ENCODE results near the gene MACROD1.

The MACROD1 gene

GRCh38 chr11:64165842-64166635 is at the start of gene MACROD1:
Gene MACROD1, minus strand, starts transcription at chr11:64166113. Its CDS starts 119 bp downstream, at chr11:64165994.
- DNase-seq, result peak in 43 of 51 donors; percentile 28 to 85 (median 64)

GRCh38 chr11:64211181-64211872 is 45.4 kb upstream of the MACROD1 start:
- no peak for DNase-seq

- DNase-seq, result no peak
These were observed 44.5 kb upstream of the MACROD1 start for GRCh38 chr11:64210301-64211020.

GRCh38 chr11:64209563-64209843 is 43.6 kb upstream of the MACROD1 start:
- no peak for DNase-seq

GRCh38 chr11:64208796-64209562 is 43.1 kb upstream of the MACROD1 start:
- peak in 4 of 51 donors; percentile 20 to 36 (median 25) for DNase-seq

- no peak for DNase-seq
These were observed 42.3 kb upstream of the MACROD1 start for GRCh38 chr11:64208086-64208795.

- peak in 9 of 51 donors; percentile 18 to 73 (median 41) for DNase-seq
These were observed 41.6 kb upstream of the MACROD1 start for GRCh38 chr11:64207256-64208085.

GRCh38 chr11:64206457-64207255 is 40.7 kb upstream of the MACROD1 start, which contains the start of gene FERMT3:
Gene FERMT3, plus strand, starts transcription at chr11:64206721. Its CDS starts 644 bp downstream, at chr11:64207365.
- DNase-seq, result peak in 9 of 51 donors; percentile 12 to 30 (median 23)

GRCh38 chr11:64204464-64204989 is 38.6 kb upstream of the MACROD1 start:
- DNase-seq, result peak in 42 of 51 donors; percentile 14 to 86 (median 66)

GRCh38 chr11:64204080-64204440 is 38.1 kb upstream of the MACROD1 start:
- DNase-seq, result no peak

- DNase-seq, result no peak
These were observed 37.6 kb upstream of the MACROD1 start for GRCh38 chr11:64203421-64204079.

GRCh38 chr11:64202992-64203391 is 37.1 kb upstream of the MACROD1 start:
- DNase-seq, result no peak

- DNase-seq, result no peak
These were observed 35.6 kb upstream of the MACROD1 start for GRCh38 chr11:64201543-64201942.

- DNase-seq, result no peak
These were observed 32.6 kb upstream of the MACROD1 start for GRCh38 chr11:64198511-64198910.

GRCh38 chr11:64196626-64197025 is 30.7 kb upstream of the MACROD1 start:
- peak in 1 of 51 donors; percentile 53 for DNase-seq

GRCh38 chr11:64192434-64192833 is 26.5 kb upstream of the MACROD1 start:
- DNase-seq, result no peak

GRCh38 chr11:64186492-64187165 is 20.7 kb upstream of the MACROD1 start:
- DNase-seq, result peak in 10 of 51 donors; percentile 22 to 64 (median 52)

Measured in hypothalamus (tissue), 51 donors.